Panc1 (cell line): ENCODE measurements around the gene KCTD5. TPM values are rescaled to one million over a fixed set of nuclear protein-coding genes. Genes with fewer than 3 reads are reported as not detected.

Source experiments
- ATAC-seq: fragments of 200-7000 bp; cut with Tn5 transposase; 2 replicates; pipeline ENCODE4 v1.9.1; 2020; ENCODE audit warnings: mild to moderate bottlenecking, moderate library complexity
- BruUV-seq: library from RNA; stranded (reverse); fragments of 400-500 nt; replicated peaks from 2 replicates; lab custom pipeline; 2021; lab: Mats Ljungman, UMichigan
- CTCF ChIA-PET: fragments of 300-600 bp; sonication (Branson Sonifier 250); formaldehyde crosslinking; loops from one replicate; lab custom pipeline; 2022; ENCODE audit warnings: antibody characterized with exemption; lab: Charles Lee
- POLR2A ChIA-PET: fragments of 300-600 bp; sonication (Branson Sonifier 250); formaldehyde crosslinking; loops from one replicate; lab custom pipeline; 2022; ENCODE audit warnings: antibody characterized with exemption; lab: Charles Lee
- DNase-seq: peaks from one replicate; pipeline ENCODE4 v3.0.0-alpha.2; 2010; ENCODE audit warnings: low read depth, low spot score
- H3K27ac ChIP-seq: 2 replicates; pipeline ENCODE4 v1.5.1; 2011; ENCODE audit warnings: mild to moderate bottlenecking, low read length, inconsistent platforms
- H3K27me3 ChIP-seq: fragments of 200-500 bp; sonication (Bioruptor generic); 2 replicates; pipeline ENCODE4 v1.6.0; 2014; ENCODE audit warnings: low read length, inconsistent platforms; ENCODE audit not compliant: control insufficient read depth, insufficient read depth
- H3K36me3 ChIP-seq: fragments of 200-500 bp; sonication (Bioruptor generic); 2 replicates; pipeline ENCODE4 v1.5.1; 2014; ENCODE audit warnings: inconsistent platforms, mild to moderate bottlenecking, low read length, moderate library complexity; ENCODE audit not compliant: control insufficient read depth, insufficient read depth
- H3K4me1 ChIP-seq: 2 replicates; pipeline ENCODE4 v1.5.1; 2011; ENCODE audit warnings: inconsistent platforms, mild to moderate bottlenecking, low read length, moderate library complexity; ENCODE audit not compliant: control insufficient read depth, insufficient read depth
- H3K4me3 ChIP-seq, 2 experiments: 2 replicates each; pipeline ENCODE4 v1.5.1; 2011 to 2012; ENCODE audit warnings: low read depth in 2 of 2, low read length in 2 of 2, mild to moderate bottlenecking in 2 of 2, inconsistent platforms in 1 of 2, moderate library complexity in 1 of 2
- H3K9me3 ChIP-seq: fragments of 200-500 bp; sonication (Bioruptor generic); 2 replicates; pipeline ENCODE4 v1.5.1; 2014; ENCODE audit warnings: low read depth, mild to moderate bottlenecking, inconsistent platforms, low read length, moderate library complexity; ENCODE audit not compliant: control insufficient read depth, insufficient read depth
- POLR2AphosphoS5 ChIP-seq: IDR thresholded peaks from 2 replicates; pipeline ENCODE4 v1.6.1; 2012; ENCODE audit warnings: mild to moderate bottlenecking, low read depth, low read length, moderate library complexity
- SIN3A ChIP-seq: IDR thresholded peaks from 2 replicates; pipeline ENCODE4 v1.6.1; 2012; ENCODE audit warnings: low read depth, mild to moderate bottlenecking, low read length, moderate library complexity, borderline replicate concordance; ENCODE audit not compliant: insufficient read depth
- TCF7L2 ChIP-seq: IDR thresholded peaks from 2 replicates; pipeline ENCODE4 v1.6.1; 2011; ENCODE audit warnings: mild to moderate bottlenecking, low read depth, low read length, inconsistent platforms
- in situ Hi-C: cut with HindIII; loops from 2 replicates; pipeline ENCODE4 v1.10.0; 2016; ENCODE audit warnings: low sequenced_read_pairs, low pct_unique_long_range_greater_than_20kb
- intact Hi-C: fragments of 100-400 bp; cut with micrococcal nuclease; formaldehyde crosslinking; loops from one replicate; pipeline ENCODE4 v1.10.0; 2022; ENCODE audit not compliant: unreplicated experiment
- total RNA-seq: library from RNA; stranded (reverse); gene quantifications from one replicate; pipeline ENCODE4 v1.2.1, GENCODE V29; 2021; ENCODE audit not compliant: unreplicated experiment
- TF ChIP-seq, protein P1 (sequence below), 2 experiments: IDR thresholded peaks; 2 replicates each; pipeline ENCODE4 v1.6.1; 2011 to 2012; ENCODE audit warnings: low read depth in 2 of 2, control low read depth in 1 of 2, low read length in 1 of 2, mild to moderate bottlenecking in 1 of 2, moderate library complexity in 1 of 2; ENCODE audit not compliant: insufficient read depth in 1 of 2
- TF ChIP-seq, protein P2 (sequence below): fragments of 450-650 bp; IDR thresholded peaks from 2 replicates; pipeline ENCODE4 v1.5.1; 2017; ENCODE audit warnings: mild to moderate bottlenecking

Gene KCTD5
- total RNA-seq, 1 experiment from 2014 or later = 61.1 TPM

DNA sequence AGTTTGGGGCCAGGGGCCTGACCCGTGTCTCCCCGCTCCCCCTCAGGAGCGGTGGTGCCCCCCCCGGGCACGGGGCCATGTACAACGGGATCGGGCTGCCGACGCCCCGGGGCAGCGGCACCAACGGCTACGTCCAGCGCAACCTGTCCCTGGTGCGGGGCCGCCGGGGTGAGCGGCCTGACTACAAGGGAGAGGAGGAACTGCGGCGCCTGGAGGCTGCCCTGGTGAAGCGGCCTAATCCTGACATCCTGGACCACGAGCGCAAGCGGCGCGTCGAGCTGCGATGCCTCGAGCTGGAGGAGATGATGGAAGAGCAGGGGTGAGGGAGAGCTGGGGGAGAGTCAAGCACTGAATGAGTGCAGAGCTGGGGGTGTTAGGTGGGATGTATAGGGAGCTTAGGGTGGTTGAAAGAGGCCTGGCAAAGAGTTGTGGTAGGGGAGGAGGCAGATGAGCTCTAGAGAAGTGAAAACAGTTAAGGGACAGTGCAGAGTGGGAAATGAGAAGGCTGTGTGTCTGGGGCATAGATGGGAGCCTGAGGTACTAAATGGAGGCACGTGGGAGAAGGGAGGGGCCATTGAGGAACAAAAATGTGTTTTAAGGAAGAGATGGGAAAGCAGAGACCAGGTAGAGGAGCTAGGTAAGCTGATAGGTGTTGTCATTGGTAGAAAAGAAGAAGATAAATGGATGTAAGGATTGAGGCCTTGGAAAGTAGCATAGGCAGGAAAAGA is 74.1 kb downstream of the KCTD5 start:
- in situ Hi-C loops = no loop called here
- POLR2A ChIA-PET = interaction anchor here (0.6 to 1.0 kb wide), 2 partner anchors 12 to 34 kb away, joined by 5 to 9 read pairs; no protein-coding TSS in a partner anchor

DNA sequence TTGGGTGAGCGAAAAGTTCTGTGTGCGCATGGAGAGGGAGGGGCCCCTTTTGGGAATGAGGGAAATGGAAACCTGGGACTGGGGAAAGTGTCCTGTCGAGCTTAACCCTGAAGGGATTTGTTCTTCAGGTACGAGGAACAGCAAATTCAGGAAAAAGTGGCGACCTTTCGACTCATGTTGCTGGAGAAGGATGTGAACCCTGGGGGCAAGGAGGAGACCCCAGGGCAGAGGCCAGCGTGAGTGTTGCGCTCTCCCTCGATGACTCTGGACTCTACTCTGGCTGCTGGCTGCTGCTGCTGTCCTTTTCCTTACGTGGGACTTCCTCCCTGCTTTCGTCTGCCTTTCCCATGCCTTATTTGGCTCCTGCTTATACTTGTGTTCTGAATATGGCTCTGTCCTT is 75.0 kb downstream of the KCTD5 start:
- ATAC-seq (no peak), DNase-seq (no peak)
- H3K36me3 ChIP-seq = peaks cover 57% of the 10 kb centered on the region
- POLR2A ChIA-PET = interaction anchor here (0.6 kb wide), 1 partner anchor 33 kb away, joined by 5 read pairs; no protein-coding TSS in a partner anchor
- intact Hi-C loops = no loop called here
- H3K27me3 ChIP-seq = no peaks in the 10 kb centered on the region
- H3K27ac ChIP-seq = 0 out of 2 replicates have a peak overlapping the region, but pooled peaks have one; percentile 25
- BruUV-seq = no TSS peak
- no peaks in the 10 kb centered on the region for H3K9me3 ChIP-seq
- CTCF ChIA-PET = no interaction called here
- TF ChIP-seq, protein P1, sequence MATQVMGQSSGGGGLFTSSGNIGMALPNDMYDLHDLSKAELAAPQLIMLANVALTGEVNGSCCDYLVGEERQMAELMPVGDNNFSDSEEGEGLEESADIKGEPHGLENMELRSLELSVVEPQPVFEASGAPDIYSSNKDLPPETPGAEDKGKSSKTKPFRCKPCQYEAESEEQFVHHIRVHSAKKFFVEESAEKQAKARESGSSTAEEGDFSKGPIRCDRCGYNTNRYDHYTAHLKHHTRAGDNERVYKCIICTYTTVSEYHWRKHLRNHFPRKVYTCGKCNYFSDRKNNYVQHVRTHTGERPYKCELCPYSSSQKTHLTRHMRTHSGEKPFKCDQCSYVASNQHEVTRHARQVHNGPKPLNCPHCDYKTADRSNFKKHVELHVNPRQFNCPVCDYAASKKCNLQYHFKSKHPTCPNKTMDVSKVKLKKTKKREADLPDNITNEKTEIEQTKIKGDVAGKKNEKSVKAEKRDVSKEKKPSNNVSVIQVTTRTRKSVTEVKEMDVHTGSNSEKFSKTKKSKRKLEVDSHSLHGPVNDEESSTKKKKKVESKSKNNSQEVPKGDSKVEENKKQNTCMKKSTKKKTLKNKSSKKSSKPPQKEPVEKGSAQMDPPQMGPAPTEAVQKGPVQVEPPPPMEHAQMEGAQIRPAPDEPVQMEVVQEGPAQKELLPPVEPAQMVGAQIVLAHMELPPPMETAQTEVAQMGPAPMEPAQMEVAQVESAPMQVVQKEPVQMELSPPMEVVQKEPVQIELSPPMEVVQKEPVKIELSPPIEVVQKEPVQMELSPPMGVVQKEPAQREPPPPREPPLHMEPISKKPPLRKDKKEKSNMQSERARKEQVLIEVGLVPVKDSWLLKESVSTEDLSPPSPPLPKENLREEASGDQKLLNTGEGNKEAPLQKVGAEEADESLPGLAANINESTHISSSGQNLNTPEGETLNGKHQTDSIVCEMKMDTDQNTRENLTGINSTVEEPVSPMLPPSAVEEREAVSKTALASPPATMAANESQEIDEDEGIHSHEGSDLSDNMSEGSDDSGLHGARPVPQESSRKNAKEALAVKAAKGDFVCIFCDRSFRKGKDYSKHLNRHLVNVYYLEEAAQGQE (IDR thresholded peaks at IDR 0.05; ENCODE audit: insufficient read depth in 1 of 2, low read depth in 2 of 2, low read length in 1 of 2) = no peak
- TF ChIP-seq, protein P2, sequence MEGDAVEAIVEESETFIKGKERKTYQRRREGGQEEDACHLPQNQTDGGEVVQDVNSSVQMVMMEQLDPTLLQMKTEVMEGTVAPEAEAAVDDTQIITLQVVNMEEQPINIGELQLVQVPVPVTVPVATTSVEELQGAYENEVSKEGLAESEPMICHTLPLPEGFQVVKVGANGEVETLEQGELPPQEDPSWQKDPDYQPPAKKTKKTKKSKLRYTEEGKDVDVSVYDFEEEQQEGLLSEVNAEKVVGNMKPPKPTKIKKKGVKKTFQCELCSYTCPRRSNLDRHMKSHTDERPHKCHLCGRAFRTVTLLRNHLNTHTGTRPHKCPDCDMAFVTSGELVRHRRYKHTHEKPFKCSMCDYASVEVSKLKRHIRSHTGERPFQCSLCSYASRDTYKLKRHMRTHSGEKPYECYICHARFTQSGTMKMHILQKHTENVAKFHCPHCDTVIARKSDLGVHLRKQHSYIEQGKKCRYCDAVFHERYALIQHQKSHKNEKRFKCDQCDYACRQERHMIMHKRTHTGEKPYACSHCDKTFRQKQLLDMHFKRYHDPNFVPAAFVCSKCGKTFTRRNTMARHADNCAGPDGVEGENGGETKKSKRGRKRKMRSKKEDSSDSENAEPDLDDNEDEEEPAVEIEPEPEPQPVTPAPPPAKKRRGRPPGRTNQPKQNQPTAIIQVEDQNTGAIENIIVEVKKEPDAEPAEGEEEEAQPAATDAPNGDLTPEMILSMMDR = no peak
- TF ChIP-seq TCF7L2 = no peak
- TF ChIP-seq SIN3A = no peak
- TF ChIP-seq POLR2AphosphoS5 = no peak
- in situ Hi-C loops = no loop called here
- no peak overlapping the region for H3K4me3 ChIP-seq
- H3K4me1 ChIP-seq = peaks cover 20% of the 10 kb centered on the region

More for the DNA sequence above, 74.1 kb downstream of the KCTD5 start:
- TF ChIP-seq POLR2AphosphoS5 = no peak
- TF ChIP-seq SIN3A = no peak
- TF ChIP-seq, protein P2 = no peak
- TF ChIP-seq, protein P1 (IDR thresholded peaks at IDR 0.05; ENCODE audit: insufficient read depth in 1 of 2, low read depth in 2 of 2, low read length in 1 of 2) = no peak
- no peak for TF ChIP-seq TCF7L2
- Histone ChIP-seq H3K4me3 (no peak overlapping the region), H3K9me3 (no peaks in the 10 kb centered on the region), H3K4me1 (peaks cover 20% of the 10 kb centered on the region), H3K27ac (peak overlapping the region; percentile 98), H3K27me3 (no peaks in the 10 kb centered on the region), H3K36me3 (peaks cover 49% of the 10 kb centered on the region)
- intact Hi-C loops = no loop called here
- CTCF ChIA-PET = no interaction called here
- no TSS peak for BruUV-seq
- DNase-seq = no peak
- no peak for ATAC-seq
